Muscle of leg (tissue), 16 donors: ENCODE measurements around the gene ZNF649. TPM values are rescaled to one million over a fixed set of nuclear protein-coding genes. Genes with fewer than 3 reads are reported as not detected.

Experiments used
- DNase-seq: peaks from one replicate; pipeline ENCODE4 v3.0.0; 2013
- H3K27ac ChIP-seq: one replicate; pipeline ENCODE4 v1.5.1; 2013; ENCODE audit warnings: mild to moderate bottlenecking, low read length, control low read depth
- H3K27me3 ChIP-seq: one replicate; pipeline ENCODE4 v1.6.1; 2013; ENCODE audit warnings: low read length; ENCODE audit not compliant: control insufficient read depth, insufficient read depth
- H3K36me3 ChIP-seq: one replicate; pipeline ENCODE4 v1.6.1; 2013; ENCODE audit warnings: low read length; ENCODE audit not compliant: control insufficient read depth, insufficient read depth
- H3K4me1 ChIP-seq: one replicate; pipeline ENCODE4 v1.6.1; 2013; ENCODE audit warnings: low read length; ENCODE audit not compliant: control insufficient read depth, insufficient read depth
- H3K4me3 ChIP-seq: one replicate; pipeline ENCODE4 v1.5.1; 2013; ENCODE audit warnings: low read length, control low read depth
- H3K9me3 ChIP-seq: replicated peaks from 2 replicates; pipeline ENCODE4 v1.6.1; 2013; ENCODE audit warnings: low read depth, low read length; ENCODE audit not compliant: control insufficient read depth
- WGBS: methylation state at CpG from one replicate; pipeline ENCODE4 v1.1.5; 2013; ENCODE audit warnings: missing lambda C conversion rate; ENCODE audit not compliant: insufficient coverage; 5-methylcytosine and 5-hydroxymethylcytosine counted together
- long read RNA-seq, 11 donors: transcript quantifications; one replicate each; lab custom pipeline, GENCODE V29; 2026
- polyA plus RNA-seq, 8 donors: library from polyadenylated mRNA; unstranded; fragments of 120-200 nt; gene quantifications; one replicate each; pipeline versions ENCODE4 v1.2.1 to v1.2.3, GENCODE V29; 2013; ENCODE audit warnings: inconsistent platforms in 1 of 8, low replicate concordance in 1 of 8; ENCODE audit not compliant: insufficient read length in 8 of 8, insufficient read depth in 1 of 8
- total RNA-seq: library from RNA; stranded (reverse); fragments of 120-200 nt; gene quantifications from one replicate; pipeline ENCODE4 v1.2.4, GENCODE V29; 2013

ZNF649 gene
- total RNA-seq (12.0 TPM), polyA plus RNA-seq (10 to 100 TPM in 6 of 8 donors, 1 to 10 TPM in 2; 8.6 to 13.7 (median 11.5) TPM)
- long read RNA-seq, donor 1, partial matches to known transcripts = 0 of 1 reads
- long read RNA-seq, donor 1, other reads (novel, unspliced or antisense) = 0 of 1 reads
- long read RNA-seq, donor 2, partial matches to known transcripts = 0 of 2 reads
- long read RNA-seq, donor 2, other reads (novel, unspliced or antisense) = 0 of 2 reads
- long read RNA-seq, donor 3, partial matches to known transcripts = 0 of 2 reads
- long read RNA-seq, donor 3, other reads (novel, unspliced or antisense) = 0 of 2 reads
- long read RNA-seq, donor 4, partial matches to known transcripts = 0 of 4 reads
- long read RNA-seq, donor 4, other reads (novel, unspliced or antisense) = 0 of 4 reads
- long read RNA-seq, donor 5, partial matches to known transcripts = 0 of 4 reads
- long read RNA-seq, donor 5, other reads (novel, unspliced or antisense) = 0 of 4 reads
- long read RNA-seq, donor 6, transcript ZNF649-201 (5 exons, 3,197 nt) = major isoform, 7 of 7 reads
- long read RNA-seq, donor 6, partial matches to known transcripts = 0 of 7 reads
- long read RNA-seq, donor 6, other reads (novel, unspliced or antisense) = 0 of 7 reads
- long read RNA-seq, donor 7, partial matches to known transcripts = 0 of 4 reads
- long read RNA-seq, donor 7, other reads (novel, unspliced or antisense) = 0 of 4 reads
- long read RNA-seq, donor 8, partial matches to known transcripts = 0 of 4 reads
- long read RNA-seq, donor 8, other reads (novel, unspliced or antisense) = 0 of 4 reads
- long read RNA-seq, donor 9, partial matches to known transcripts = 0 of 4 reads
- long read RNA-seq, donor 9, other reads (novel, unspliced or antisense) = 0 of 4 reads
- long read RNA-seq, donor 10, transcript ZNF649-201 (5 exons, 3,197 nt) = major isoform, 11 of 11 reads
- long read RNA-seq, donor 10, partial matches to known transcripts = 0 of 11 reads
- long read RNA-seq, donor 10, other reads (novel, unspliced or antisense) = 0 of 11 reads
- long read RNA-seq, donor 11, partial matches to known transcripts = 0 of 3 reads
- long read RNA-seq, donor 11, other reads (novel, unspliced or antisense) = 0 of 3 reads

- peak; percentile 94 for DNase-seq
- Histone ChIP-seq H3K27me3 (peaks cover 16% of the 10 kb centered on the region), H3K36me3 (peaks cover 10% of the 10 kb centered on the region), H3K9me3 (peaks cover 19% of the 10 kb centered on the region), H3K27ac (peak within 1 kb of the TSS; percentile 91), H3K4me3 (peak within 1 kb of the TSS; percentile 78), H3K4me1 (peaks cover 6% of the 10 kb centered on the region)
- 0% methylated on average over 37 of the region's 43 CpGs for WGBS
Observed at GRCh38 chr19:51904331-51905165, at the start of gene ZNF649. TSS of gene ZNF649 (minus strand) at chr19:51905017. CDS start at chr19:51900107, 4,910 bp downstream.

GRCh38 chr19:51948975-51949374 is 44.2 kb upstream of the ZNF649 start:
- peaks cover 59% of the 10 kb centered on the region for H3K9me3 ChIP-seq
- peak overlapping the region; percentile 41 for H3K4me3 ChIP-seq
- DNase-seq = peak; percentile 70
- peak overlapping the region; percentile 55 for H3K27ac ChIP-seq
- WGBS = 19% methylated on average over 24 of the region's 25 CpGs
- H3K27me3 ChIP-seq = no peaks in the 10 kb centered on the region
- H3K36me3 ChIP-seq = peaks cover 16% of the 10 kb centered on the region
- no peaks in the 10 kb centered on the region for H3K4me1 ChIP-seq

GRCh38 chr19:51946602-51947001 is 41.8 kb upstream of the ZNF649 start:
- Histone ChIP-seq H3K36me3 (peaks cover 36% of the 10 kb centered on the region), H3K9me3 (peaks cover 72% of the 10 kb centered on the region), H3K27me3 (no peaks in the 10 kb centered on the region), H3K4me3 (no peak overlapping the region), H3K27ac (no peak overlapping the region), H3K4me1 (no peaks in the 10 kb centered on the region)
- no CpG with 5 or more reads among the region's 1 CpG for WGBS
- no peak for DNase-seq

GRCh38 chr19:51944798-51945552 is 40.2 kb upstream of the ZNF649 start:
- Histone ChIP-seq H3K9me3 (peaks cover 79% of the 10 kb centered on the region), H3K4me3 (no peak overlapping the region), H3K36me3 (peaks cover 52% of the 10 kb centered on the region), H3K4me1 (no peaks in the 10 kb centered on the region), H3K27ac (no peak overlapping the region), H3K27me3 (no peaks in the 10 kb centered on the region)
- DNase-seq = no peak
- WGBS = no CpG with 5 or more reads among the region's 7 CpGs

- H3K9me3 ChIP-seq = peaks cover 37% of the 10 kb centered on the region
- no peak overlapping the region for H3K4me3 ChIP-seq
- WGBS = no CpG with 5 or more reads among the region's 2 CpGs
- peaks cover 69% of the 10 kb centered on the region for H3K36me3 ChIP-seq
- no peaks in the 10 kb centered on the region for H3K27me3 ChIP-seq
- no peak overlapping the region for H3K27ac ChIP-seq
- no peak for DNase-seq
- H3K4me1 ChIP-seq = no peaks in the 10 kb centered on the region
Observed at GRCh38 chr19:51938936-51939335, 34.1 kb upstream of the ZNF649 start.

GRCh38 chr19:51931921-51932320 is 27.1 kb upstream of the ZNF649 start:
- no peak for DNase-seq
- WGBS = 94% methylated on average over 8 of the region's 8 CpGs
- H3K9me3 ChIP-seq = peaks cover 8% of the 10 kb centered on the region
- no peak overlapping the region for H3K27ac ChIP-seq
- H3K4me1 ChIP-seq = peaks cover 8% of the 10 kb centered on the region
- H3K36me3 ChIP-seq = peaks cover 35% of the 10 kb centered on the region
- no peak overlapping the region for H3K4me3 ChIP-seq
- no peaks in the 10 kb centered on the region for H3K27me3 ChIP-seq

- peaks cover 6% of the 10 kb centered on the region for H3K9me3 ChIP-seq
- no peak for DNase-seq
- peaks cover 13% of the 10 kb centered on the region for H3K36me3 ChIP-seq
- H3K4me3 ChIP-seq = peak overlapping the region; percentile 89
- 7% methylated on average over 6 of the region's 13 CpGs for WGBS
- H3K27me3 ChIP-seq = peaks cover 2% of the 10 kb centered on the region
- H3K27ac ChIP-seq = peak overlapping the region; percentile 99
- peaks cover 12% of the 10 kb centered on the region for H3K4me1 ChIP-seq
Observed at GRCh38 chr19:51927859-51928258, 23.0 kb upstream of the ZNF649 start.

- peaks cover 12% of the 10 kb centered on the region for H3K4me1 ChIP-seq
- H3K9me3 ChIP-seq = peaks cover 11% of the 10 kb centered on the region
- H3K4me3 ChIP-seq = peak within 1 kb of the TSS; percentile 89
- peaks cover 7% of the 10 kb centered on the region for H3K36me3 ChIP-seq
- peak within 1 kb of the TSS; percentile 99 for H3K27ac ChIP-seq
- DNase-seq = peak; percentile 97
- WGBS = 0% methylated on average over 52 of the region's 52 CpGs
- H3K27me3 ChIP-seq = peaks cover 2% of the 10 kb centered on the region
Observed at GRCh38 chr19:51926784-51927741, 22.2 kb upstream of the ZNF649 start, which contains the start of gene ZNF613. TSS of gene ZNF613 (plus strand) at chr19:51927472. CDS start at chr19:51936221, 8,749 bp downstream.
